ENCODE measurements around the gene GABRB1.

DNA sequence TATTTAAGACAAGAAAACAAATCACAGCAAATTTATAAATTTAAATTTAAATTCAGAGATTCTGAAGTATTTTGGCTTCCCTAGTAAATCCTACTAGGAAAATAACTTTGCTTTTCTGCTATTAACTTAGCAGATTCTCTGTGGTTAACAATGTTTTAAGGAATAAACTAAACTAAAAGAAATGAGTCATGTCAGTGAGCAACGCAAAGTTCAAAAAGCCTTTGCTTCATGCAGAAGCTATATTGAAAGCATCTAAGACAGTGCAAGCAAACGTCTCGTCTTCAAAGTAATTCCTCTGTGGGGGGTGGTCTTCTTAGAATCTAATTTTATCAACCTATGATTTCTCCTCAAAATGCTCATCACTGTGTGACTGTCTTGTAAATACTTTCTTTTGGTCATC is 30.1 kb downstream of the GABRB1 start:
- TF ChIP-seq MAFK (IDR thresholded peaks at IDR 0.05; ENCODE audit: low read depth, low read length): no peak
- TF ChIP-seq EP300 (IDR thresholded peaks at IDR 0.05; ENCODE audit: borderline replicate concordance in 1 of 2, low read depth in 2 of 2, low read length in 2 of 2): no peak
- TF ChIP-seq, protein P1, sequence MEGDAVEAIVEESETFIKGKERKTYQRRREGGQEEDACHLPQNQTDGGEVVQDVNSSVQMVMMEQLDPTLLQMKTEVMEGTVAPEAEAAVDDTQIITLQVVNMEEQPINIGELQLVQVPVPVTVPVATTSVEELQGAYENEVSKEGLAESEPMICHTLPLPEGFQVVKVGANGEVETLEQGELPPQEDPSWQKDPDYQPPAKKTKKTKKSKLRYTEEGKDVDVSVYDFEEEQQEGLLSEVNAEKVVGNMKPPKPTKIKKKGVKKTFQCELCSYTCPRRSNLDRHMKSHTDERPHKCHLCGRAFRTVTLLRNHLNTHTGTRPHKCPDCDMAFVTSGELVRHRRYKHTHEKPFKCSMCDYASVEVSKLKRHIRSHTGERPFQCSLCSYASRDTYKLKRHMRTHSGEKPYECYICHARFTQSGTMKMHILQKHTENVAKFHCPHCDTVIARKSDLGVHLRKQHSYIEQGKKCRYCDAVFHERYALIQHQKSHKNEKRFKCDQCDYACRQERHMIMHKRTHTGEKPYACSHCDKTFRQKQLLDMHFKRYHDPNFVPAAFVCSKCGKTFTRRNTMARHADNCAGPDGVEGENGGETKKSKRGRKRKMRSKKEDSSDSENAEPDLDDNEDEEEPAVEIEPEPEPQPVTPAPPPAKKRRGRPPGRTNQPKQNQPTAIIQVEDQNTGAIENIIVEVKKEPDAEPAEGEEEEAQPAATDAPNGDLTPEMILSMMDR (IDR thresholded peaks at IDR 0.05; ENCODE audit: control extremely low read depth in 1 of 3, insufficient read depth in 1 of 3, low read depth in 1 of 3, low read length in 3 of 3): no peak
- TF ChIP-seq POLR2A (IDR thresholded peaks at IDR 0.05; ENCODE audit: control extremely low read depth in 1 of 2, low read depth in 2 of 2, low read length in 2 of 2): no peak
- TF ChIP-seq RNF2 (IDR thresholded peaks at IDR 0.05; ENCODE audit: borderline replicate concordance, low read depth, low read length, missing control alignments, poor library complexity, severe bottlenecking): no peak
- TF ChIP-seq EZH2 (IDR thresholded peaks at IDR 0.05; ENCODE audit: low read depth, low read length, severe bottlenecking): no peak
- TF ChIP-seq, protein P2, sequence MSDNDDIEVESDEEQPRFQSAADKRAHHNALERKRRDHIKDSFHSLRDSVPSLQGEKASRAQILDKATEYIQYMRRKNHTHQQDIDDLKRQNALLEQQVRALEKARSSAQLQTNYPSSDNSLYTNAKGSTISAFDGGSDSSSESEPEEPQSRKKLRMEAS (IDR thresholded peaks at IDR 0.05): no peak
- TF ChIP-seq, protein P3, sequence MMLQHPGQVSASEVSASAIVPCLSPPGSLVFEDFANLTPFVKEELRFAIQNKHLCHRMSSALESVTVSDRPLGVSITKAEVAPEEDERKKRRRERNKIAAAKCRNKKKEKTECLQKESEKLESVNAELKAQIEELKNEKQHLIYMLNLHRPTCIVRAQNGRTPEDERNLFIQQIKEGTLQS (IDR thresholded peaks at IDR 0.05; ENCODE audit: insufficient read depth, low read depth, low read length): no peak
- TF ChIP-seq POLR2AphosphoS5 (IDR thresholded peaks at IDR 0.05; ENCODE audit: low read depth, low read length): no peak
- TF ChIP-seq FOSL1 (IDR thresholded peaks at IDR 0.05; ENCODE audit: insufficient read depth, low read depth, low read length): no peak
- no peak for TF ChIP-seq CEBPB (IDR thresholded peaks at IDR 0.05; ENCODE audit: low read depth, low read length)

All from H1 (cell line).